ENCODE data around the gene TRAPPC2L.
"Not testable (repeated sequence)": the region's sequence is repeated elsewhere in the genome, so short reads cannot be mapped to it uniquely, and the experiment has no call there.

The TRAPPC2L gene

GRCh38 chr16:88878967-88879787 lies 22.2 kb downstream of the TRAPPC2L start:
- DNase-seq = no peak

- DNase-seq = no peak
Observed at GRCh38 chr16:88879788-88880055, 22.8 kb downstream of the TRAPPC2L start.

GRCh38 chr16:88880226-88881006 lies 23.5 kb downstream of the TRAPPC2L start:
- no peak for DNase-seq

GRCh38 chr16:88881007-88881615 lies 24.2 kb downstream of the TRAPPC2L start:
- no peak for DNase-seq

- no peak for DNase-seq
Observed at GRCh38 chr16:88881675-88882357, 24.9 kb downstream of the TRAPPC2L start.

- no peak for DNase-seq
Observed at GRCh38 chr16:88882358-88883030, 25.6 kb downstream of the TRAPPC2L start.

- no peak for DNase-seq
Observed at GRCh38 chr16:88883117-88883895, 26.4 kb downstream of the TRAPPC2L start.

- no peak for DNase-seq
Observed at GRCh38 chr16:88883946-88884345, 27.0 kb downstream of the TRAPPC2L start.

- no peak for DNase-seq
Observed at GRCh38 chr16:88884569-88885271, 27.8 kb downstream of the TRAPPC2L start.

- DNase-seq = no peak
Observed at GRCh38 chr16:88885693-88886280, 28.9 kb downstream of the TRAPPC2L start.

GRCh38 chr16:88886420-88886844 lies 29.5 kb downstream of the TRAPPC2L start:
- DNase-seq = no peak

GRCh38 chr16:88886845-88887521 lies 30.1 kb downstream of the TRAPPC2L start:
- peak; percentile 88 for DNase-seq

GRCh38 chr16:88888057-88888456 lies 31.1 kb downstream of the TRAPPC2L start:
- no peak for DNase-seq

- DNase-seq = peak; percentile 59
Observed at GRCh38 chr16:88888461-88889387, 31.8 kb downstream of the TRAPPC2L start.

- DNase-seq = not testable (repeated sequence)
Observed at GRCh38 chr16:88889702-88890352, 32.9 kb downstream of the TRAPPC2L start.

GRCh38 chr16:88891083-88891482 lies 34.2 kb downstream of the TRAPPC2L start:
- no peak for DNase-seq

- no peak for DNase-seq
Observed at GRCh38 chr16:88892065-88892464, 35.1 kb downstream of the TRAPPC2L start.
